IgD-negative memory B cell (primary cell): Measurements from ENCODE around the gene KCNAB2. TPM values are rescaled to one million over a fixed set of nuclear protein-coding genes. Genes with fewer than 3 reads are reported as not detected.

Experiments used
- H3K27ac Mint-ChIP-seq, 3 donors: one replicate each; pipeline ENCODE4 v1.8.0; 2020 to 2022; ENCODE audit warnings: mild to moderate bottlenecking in 3 of 3, mixed read lengths in 3 of 3, moderate library complexity in 1 of 3
- H3K27me3 Mint-ChIP-seq: one replicate; pipeline ENCODE4 v1.8.0; 2021; ENCODE audit warnings: mixed read lengths
- H3K36me3 Mint-ChIP-seq: one replicate; pipeline ENCODE4 v1.8.0; 2020; ENCODE audit warnings: mild to moderate bottlenecking, mixed read lengths
- H3K4me1 Mint-ChIP-seq, 3 donors: one replicate each; pipeline ENCODE4 v1.8.0; 2020 to 2022; ENCODE audit warnings: mixed read lengths in 3 of 3, mild to moderate bottlenecking in 1 of 3
- H3K4me3 Mint-ChIP-seq, 4 donors: one replicate each; pipeline ENCODE4 v1.8.0; 2020 to 2022; ENCODE audit warnings: mild to moderate bottlenecking in 4 of 4, mixed read lengths in 4 of 4, moderate library complexity in 3 of 4
- H3K9me3 Mint-ChIP-seq, 3 donors: one replicate each; pipeline ENCODE4 v1.8.0; 2020 to 2021; ENCODE audit warnings: mixed read lengths in 3 of 3, mild to moderate bottlenecking in 1 of 3
- polyA plus RNA-seq: library from polyadenylated mRNA; unstranded; fragments of 300-500 nt; fragmentation: Illumina TruSeq; gene quantifications from one replicate; pipeline ENCODE4 v1.2.3, GENCODE V29; 2021

The KCNAB2 gene
- polyA plus RNA-seq, 1 donor from 2014 or later = 20.4 TPM

GRCh38 chr1:6096243-6097116 is 50.8 kb downstream of the KCNAB2 start:
- peaks cover 0 to 4% (median 0%) of the 10 kb centered on the region in 3 donors for H3K4me1 Mint-ChIP-seq
- H3K9me3 Mint-ChIP-seq = no peaks in the 10 kb centered on the region
- no peak overlapping the region for H3K27ac Mint-ChIP-seq

DNA sequence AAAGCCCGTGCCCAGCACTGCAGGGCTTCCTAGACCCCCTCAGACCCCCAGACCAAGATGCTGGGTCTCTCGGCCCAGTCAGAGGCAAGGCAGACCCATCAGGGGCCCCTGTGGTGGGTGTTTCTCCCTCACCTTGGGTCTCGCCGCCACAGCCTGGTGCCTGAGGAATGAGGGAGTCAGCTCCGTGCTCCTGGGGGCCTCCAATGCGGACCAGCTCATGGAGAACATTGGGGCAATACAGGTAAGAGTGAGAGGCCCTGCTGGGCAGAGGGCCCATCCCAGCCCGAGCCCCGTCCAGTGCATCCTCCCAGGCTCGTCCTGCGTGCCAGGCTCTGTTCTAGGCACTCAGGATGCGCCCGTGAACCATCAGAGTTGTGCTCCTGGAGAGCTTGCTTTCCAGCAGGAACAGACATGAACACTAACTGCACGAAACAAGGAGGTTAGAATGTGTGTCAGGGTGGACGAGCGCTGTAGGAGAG is 51.5 kb downstream of the KCNAB2 start:
- Mint-ChIP-seq H3K9me3 (no peaks in the 10 kb centered on the region), H3K27ac (peak overlapping the region in 2 of 3 donors; percentile 41 to 56), H3K27me3 (no peaks in the 10 kb centered on the region), H3K36me3 (peaks cover 3% of the 10 kb centered on the region), H3K4me3 (no peak overlapping the region), H3K4me1 (peaks cover 0 to 4% (median 0%) of the 10 kb centered on the region in 3 donors)

More at GRCh38 chr1:6096243-6097116, 50.8 kb downstream of the KCNAB2 start:
- Mint-ChIP-seq H3K27me3 (no peaks in the 10 kb centered on the region), H3K4me3 (no peak overlapping the region), H3K36me3 (peaks cover 3% of the 10 kb centered on the region)

- peak overlapping the region in 1 of 4 donors; percentile 13 for H3K4me3 Mint-ChIP-seq
- peaks cover 3% of the 10 kb centered on the region for H3K36me3 Mint-ChIP-seq
- H3K27ac Mint-ChIP-seq = peak overlapping the region in 2 of 3 donors; percentile 41 to 56
Observed at GRCh38 chr1:6097824-6098223, 52.1 kb downstream of the KCNAB2 start.

GRCh38 chr1:6098303-6099215 is 52.9 kb downstream of the KCNAB2 start:
- peaks cover 3% of the 10 kb centered on the region for H3K36me3 Mint-ChIP-seq
- H3K9me3 Mint-ChIP-seq = no peaks in the 10 kb centered on the region
- no peaks in the 10 kb centered on the region for H3K4me1 Mint-ChIP-seq
- peaks cover 2% of the 10 kb centered on the region for H3K27me3 Mint-ChIP-seq
- no peak overlapping the region for H3K27ac Mint-ChIP-seq
- no peak overlapping the region for H3K4me3 Mint-ChIP-seq

More at GRCh38 chr1:6097824-6098223, 52.1 kb downstream of the KCNAB2 start:
- H3K27me3 Mint-ChIP-seq = peaks cover 2% of the 10 kb centered on the region
- no peaks in the 10 kb centered on the region for H3K9me3 Mint-ChIP-seq
- peaks cover 0 to 4% (median 0%) of the 10 kb centered on the region in 3 donors for H3K4me1 Mint-ChIP-seq

DNA sequence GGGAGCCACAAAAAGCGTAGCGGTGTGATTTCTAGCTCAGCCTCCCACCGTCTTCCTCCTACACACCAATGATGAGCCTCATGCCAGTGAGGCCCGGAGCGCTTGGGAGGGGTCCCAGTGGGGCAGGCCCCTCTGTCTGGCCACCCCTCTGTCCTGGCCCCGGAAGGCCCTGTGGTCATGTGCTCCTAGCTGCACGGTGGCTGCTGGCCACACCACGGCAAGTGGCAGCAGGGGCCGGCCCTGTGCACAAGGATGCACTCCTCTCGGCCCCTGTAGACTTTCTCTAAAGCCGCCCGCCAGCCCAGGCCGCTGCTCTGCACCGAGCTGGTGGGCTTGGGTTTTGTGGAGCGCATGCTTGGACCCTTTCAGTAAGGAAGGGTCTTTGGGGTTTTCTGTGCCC is 53.6 kb downstream of the KCNAB2 start:
- Mint-ChIP-seq H3K27ac (no peak overlapping the region), H3K27me3 (peaks cover 2% of the 10 kb centered on the region), H3K4me3 (no peak overlapping the region), H3K36me3 (peaks cover 3% of the 10 kb centered on the region), H3K4me1 (no peaks in the 10 kb centered on the region), H3K9me3 (no peaks in the 10 kb centered on the region)

- Mint-ChIP-seq H3K36me3 (peaks cover 3% of the 10 kb centered on the region), H3K9me3 (no peaks in the 10 kb centered on the region), H3K4me1 (no peaks in the 10 kb centered on the region), H3K27me3 (peaks cover 2% of the 10 kb centered on the region), H3K27ac (peak overlapping the region in 1 of 3 donors; percentile 23), H3K4me3 (no peak overlapping the region)
Observed at GRCh38 chr1:6099787-6100765, 54.4 kb downstream of the KCNAB2 start.

- peak overlapping the region in 1 of 3 donors; percentile 23 for H3K27ac Mint-ChIP-seq
- H3K36me3 Mint-ChIP-seq = peaks cover 3% of the 10 kb centered on the region
Observed at GRCh38 chr1:6100861-6101783, 55.4 kb downstream of the KCNAB2 start.

DNA sequence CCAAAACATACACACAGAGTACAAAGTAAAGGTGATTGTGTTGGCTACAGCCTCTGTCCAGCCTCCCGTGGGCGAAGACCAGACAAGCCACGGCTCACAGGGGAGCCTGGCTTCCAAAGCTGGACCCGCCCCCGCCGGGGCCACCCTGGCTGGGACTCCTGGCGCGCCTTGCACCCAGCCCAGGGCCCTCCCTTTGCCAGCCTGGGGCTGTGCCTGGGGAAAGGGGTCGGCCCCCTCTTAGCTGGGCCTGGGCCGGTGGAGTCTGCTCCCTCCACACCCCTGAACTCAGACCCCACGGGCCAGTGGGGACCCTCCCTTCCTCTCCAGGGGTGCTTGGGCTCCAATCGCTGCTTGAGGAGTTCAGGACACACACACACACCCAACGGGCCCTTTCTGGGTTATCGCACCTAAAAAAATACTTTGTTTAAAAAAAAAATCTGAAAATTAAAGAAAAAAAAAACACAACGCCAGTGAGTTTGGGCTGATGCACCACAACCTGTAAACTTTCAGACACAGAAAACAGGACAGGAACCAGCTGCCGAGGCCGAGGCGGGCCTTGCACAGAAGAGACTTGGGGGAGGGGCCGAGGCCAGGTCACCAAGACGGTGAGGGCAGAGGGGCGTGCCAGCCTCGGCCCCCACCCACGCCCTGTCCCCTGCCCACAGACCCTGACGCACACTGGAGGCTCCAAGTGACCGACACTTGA is 56.3 kb downstream of the KCNAB2 start:
- Mint-ChIP-seq H3K36me3 (peaks cover 3% of the 10 kb centered on the region), H3K4me3 (no peak overlapping the region), H3K27me3 (peaks cover 2% of the 10 kb centered on the region)

More at GRCh38 chr1:6100861-6101783, 55.4 kb downstream of the KCNAB2 start:
- H3K4me1 Mint-ChIP-seq = no peaks in the 10 kb centered on the region
- peaks cover 2% of the 10 kb centered on the region for H3K27me3 Mint-ChIP-seq
- peak overlapping the region in 1 of 4 donors; percentile 57 for H3K4me3 Mint-ChIP-seq
- no peaks in the 10 kb centered on the region for H3K9me3 Mint-ChIP-seq

GRCh38 chr1:6102532-6102845 is 56.8 kb downstream of the KCNAB2 start:
- Mint-ChIP-seq H3K27me3 (peaks cover 2% of the 10 kb centered on the region), H3K4me3 (no peak overlapping the region), H3K27ac (no peak overlapping the region), H3K9me3 (no peaks in the 10 kb centered on the region), H3K36me3 (peaks cover 3% of the 10 kb centered on the region), H3K4me1 (no peaks in the 10 kb centered on the region)

More for the DNA sequence above, 56.3 kb downstream of the KCNAB2 start:
- no peaks in the 10 kb centered on the region for H3K4me1 Mint-ChIP-seq
- no peak overlapping the region for H3K27ac Mint-ChIP-seq
- H3K9me3 Mint-ChIP-seq = no peaks in the 10 kb centered on the region

GRCh38 chr1:6103111-6103853 is 57.6 kb downstream of the KCNAB2 start:
- H3K9me3 Mint-ChIP-seq = no peaks in the 10 kb centered on the region
- peaks cover 3% of the 10 kb centered on the region for H3K36me3 Mint-ChIP-seq
- no peak overlapping the region for H3K27ac Mint-ChIP-seq
- H3K4me3 Mint-ChIP-seq = no peak overlapping the region
- H3K4me1 Mint-ChIP-seq = no peaks in the 10 kb centered on the region
- peaks cover 2% of the 10 kb centered on the region for H3K27me3 Mint-ChIP-seq

GRCh38 chr1:6103854-6104530 is 58.3 kb downstream of the KCNAB2 start:
- Mint-ChIP-seq H3K36me3 (no peaks in the 10 kb centered on the region), H3K9me3 (no peaks in the 10 kb centered on the region), H3K4me3 (no peak overlapping the region), H3K27me3 (peaks cover 2% of the 10 kb centered on the region), H3K27ac (no peak overlapping the region), H3K4me1 (no peaks in the 10 kb centered on the region)

DNA sequence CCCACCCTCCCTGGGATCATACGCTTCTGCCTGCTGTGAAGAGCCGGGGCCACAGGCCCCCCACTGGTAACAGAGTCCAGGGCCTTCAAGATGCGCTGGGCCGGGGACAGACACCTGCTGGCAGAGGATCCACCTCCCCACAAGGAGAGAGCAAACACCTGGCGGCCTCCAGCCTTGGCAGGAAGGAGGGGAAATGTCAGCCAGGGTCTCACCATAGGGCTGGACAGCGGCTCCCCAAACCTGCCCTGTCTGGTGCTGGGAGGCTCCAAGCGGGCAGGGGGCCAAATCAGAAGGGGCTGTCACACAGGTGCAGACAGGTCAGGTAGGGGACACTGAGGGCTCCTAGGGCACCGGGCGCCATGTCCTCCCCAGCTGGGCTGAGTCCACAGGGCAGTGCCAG is 58.9 kb downstream of the KCNAB2 start:
- Mint-ChIP-seq H3K4me3 (no peak overlapping the region), H3K27me3 (peaks cover 2% of the 10 kb centered on the region), H3K36me3 (no peaks in the 10 kb centered on the region), H3K27ac (no peak overlapping the region), H3K9me3 (no peaks in the 10 kb centered on the region), H3K4me1 (no peaks in the 10 kb centered on the region)
